NCI-H226 (cell line): Measurements from ENCODE around the gene APCDD1L.
"Not testable (repeated sequence)": the region's sequence is repeated elsewhere in the genome, so short reads cannot be mapped to it uniquely, and the experiment has no call there.

Source experiments
- DNase-seq: peaks from one replicate; pipeline ENCODE4 v3.0.0-alpha.2; 2015

APCDD1L gene

GRCh38 chr20:58436868-58437645 lies 78.1 kb downstream of the APCDD1L start:
- no peak for DNase-seq

DNA sequence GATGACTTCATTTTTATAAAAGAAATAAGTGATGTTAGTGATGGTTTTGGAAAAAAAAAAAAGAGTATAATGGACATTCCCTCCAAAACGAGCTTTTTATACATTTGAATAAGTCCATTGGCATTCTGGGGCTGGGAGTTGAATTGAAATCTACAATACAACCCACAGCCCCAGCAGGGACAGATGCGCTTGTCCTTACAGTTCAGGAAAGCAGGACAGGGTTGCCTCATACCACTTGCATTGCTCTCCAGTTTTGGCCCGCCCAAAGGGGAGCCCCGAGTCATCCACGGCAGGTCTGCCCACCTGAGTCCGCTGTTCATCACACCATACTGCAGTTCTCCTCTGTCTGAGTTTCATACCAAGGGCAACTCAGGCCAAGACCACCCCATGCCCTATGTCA lies 80.0 kb downstream of the APCDD1L start:
- no peak for DNase-seq

DNA sequence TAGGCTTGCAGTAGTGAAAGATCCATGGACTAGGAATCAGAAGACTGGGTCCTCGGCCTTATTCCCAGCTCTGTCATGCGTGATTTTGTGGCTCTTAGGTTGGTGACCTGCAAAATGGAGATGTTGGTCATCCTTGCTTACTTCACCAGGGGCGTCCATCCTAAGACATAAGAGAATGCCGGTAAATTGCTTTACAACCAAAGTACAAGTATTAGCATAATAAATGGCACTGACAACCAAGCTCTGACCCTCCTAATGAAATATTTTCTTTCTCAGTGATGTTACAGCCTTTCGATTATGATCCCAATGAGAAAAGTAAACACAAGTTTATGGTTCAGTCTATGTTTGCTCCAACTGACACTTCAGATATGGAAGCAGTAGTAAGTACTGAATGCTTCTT lies 80.9 kb downstream of the APCDD1L start:
- DNase-seq, result no peak

DNA sequence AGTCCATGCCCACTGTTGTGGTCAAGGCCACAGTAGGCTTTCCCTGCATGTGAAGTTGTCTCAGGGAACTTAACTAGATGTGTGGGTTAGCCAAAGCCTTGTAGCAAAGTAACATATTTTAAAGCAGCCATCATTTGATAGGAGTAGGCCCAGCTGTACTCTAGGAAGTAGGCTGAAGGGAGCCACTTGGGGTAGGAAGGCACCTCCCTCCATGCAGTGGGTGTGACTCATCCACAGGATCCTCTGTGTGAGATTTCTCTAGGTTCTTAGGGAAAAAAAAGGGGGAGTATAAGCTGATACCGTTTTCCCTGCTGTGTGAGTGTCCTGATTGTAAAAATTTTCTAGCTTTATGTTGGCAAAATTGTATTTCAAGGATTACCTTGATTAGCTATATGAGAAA lies 81.4 kb downstream of the APCDD1L start:
- DNase-seq, result peak; percentile 86

- DNase-seq, result no peak
Measured at GRCh38 chr20:58433029-58433647, 82.1 kb downstream of the APCDD1L start.

GRCh38 chr20:58432186-58432954 lies 82.8 kb downstream of the APCDD1L start:
- DNase-seq, result no peak

DNA sequence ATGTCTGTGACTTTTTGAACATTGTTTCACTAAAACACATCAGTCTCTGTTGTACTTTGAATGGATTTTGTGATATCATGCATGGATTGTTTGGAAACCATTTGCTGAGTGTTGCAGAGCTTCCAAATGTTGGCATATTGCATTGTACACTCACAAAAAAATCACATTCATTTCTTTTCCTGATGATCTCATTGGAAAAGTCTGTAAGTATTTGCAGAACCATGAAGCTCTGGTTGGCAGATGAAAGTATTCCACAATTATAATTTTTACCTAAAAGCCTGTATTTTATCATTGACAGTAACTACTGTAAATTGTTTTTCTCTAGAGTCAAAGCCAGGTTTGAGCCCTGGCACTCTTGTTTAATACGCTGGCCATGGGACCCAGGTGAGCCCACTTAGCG lies 84.1 kb downstream of the APCDD1L start:
- DNase-seq, result no peak

DNA sequence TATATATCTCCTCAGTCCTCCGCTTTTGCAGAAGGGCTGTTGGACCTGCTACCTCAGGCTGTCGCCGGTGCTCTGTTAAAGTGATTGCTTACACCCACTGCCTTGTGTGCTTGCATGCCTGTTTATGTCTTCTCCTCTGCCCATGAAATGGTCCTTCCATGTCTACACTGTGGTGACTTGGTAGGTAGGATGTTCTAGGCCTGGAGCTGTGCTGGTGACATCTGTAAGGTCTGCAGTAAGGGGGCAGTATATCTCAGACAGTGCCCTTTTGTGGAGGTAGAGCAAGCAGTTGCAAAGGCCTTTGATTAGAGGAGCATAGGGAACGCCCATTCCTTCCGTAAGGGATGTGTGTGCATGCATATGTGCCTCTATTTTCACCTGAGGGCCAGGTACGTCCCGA lies 85.9 kb downstream of the APCDD1L start:
- DNase-seq, result no peak

DNA sequence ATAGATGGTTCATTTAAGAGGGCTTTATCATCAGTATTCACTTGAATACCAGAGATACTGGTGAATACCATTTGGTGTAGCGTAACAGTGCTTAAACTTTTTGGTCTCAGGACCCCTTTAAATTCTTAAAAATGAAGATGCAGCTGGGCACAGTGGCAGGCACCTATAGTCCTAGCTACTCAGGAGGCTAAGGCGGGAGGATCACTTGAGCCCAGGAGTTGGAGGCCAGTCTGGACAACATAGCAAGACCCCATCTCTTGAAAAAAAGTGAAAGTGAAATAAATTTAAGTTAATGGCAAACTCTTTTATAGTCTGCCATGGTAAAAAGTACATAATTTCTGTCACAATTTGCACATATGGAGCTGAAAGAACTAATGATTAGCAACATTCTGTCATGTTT lies 86.8 kb downstream of the APCDD1L start:
- DNase-seq, result no peak

DNA sequence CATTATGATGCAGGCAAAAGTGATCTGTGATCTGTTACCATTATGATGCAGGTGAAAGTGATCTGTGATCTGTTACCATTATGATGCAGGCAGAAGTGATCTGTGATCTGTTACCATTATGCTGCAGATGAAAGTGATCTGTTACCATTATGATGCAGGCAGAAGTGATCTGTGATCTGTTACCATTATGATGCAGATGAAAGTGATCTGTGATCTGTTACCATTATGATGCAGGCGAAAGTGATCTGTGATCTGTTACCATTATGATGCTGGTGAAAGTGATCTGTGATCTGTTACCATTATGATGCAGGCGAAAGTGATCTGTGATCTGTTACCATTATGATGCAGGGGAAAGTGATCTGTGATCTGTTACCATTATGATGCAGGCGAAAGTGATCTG lies 87.6 kb downstream of the APCDD1L start:
- not testable (repeated sequence) for DNase-seq

DNA sequence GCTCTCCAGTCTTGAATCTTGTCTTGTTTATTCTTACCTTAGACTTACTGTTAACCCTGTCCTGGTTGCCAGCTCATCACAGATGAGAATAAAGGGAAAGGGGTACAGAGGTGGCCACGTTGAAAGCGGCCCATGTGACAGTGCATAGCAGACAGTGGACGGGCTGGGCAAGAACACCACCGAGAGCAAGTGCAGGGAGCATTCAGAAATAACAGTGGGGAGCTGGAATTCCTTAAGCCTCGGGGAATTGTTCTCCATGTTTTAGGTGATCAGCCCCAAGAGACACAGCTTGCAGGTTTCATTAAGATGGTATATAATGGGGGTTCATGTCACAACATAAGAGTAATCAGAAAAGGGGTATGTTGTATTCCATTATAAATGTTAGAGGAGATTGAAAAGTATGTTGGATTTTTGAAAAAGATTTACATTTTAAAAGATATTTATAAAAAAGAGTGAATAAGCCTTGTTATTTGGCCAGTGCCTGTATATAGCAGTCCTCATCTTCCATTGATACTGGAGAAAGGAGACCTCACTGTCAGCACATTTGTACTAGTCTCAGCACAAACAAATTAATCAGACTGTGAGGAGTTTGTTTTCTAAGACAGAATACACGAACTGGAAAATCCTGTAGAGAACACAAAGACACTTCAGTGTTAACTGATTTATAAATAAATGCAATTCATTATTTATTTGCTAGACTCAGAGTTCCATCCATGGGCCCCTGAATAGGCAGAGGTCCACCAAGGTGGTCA lies 90.8 kb downstream of the APCDD1L start:
- DNase-seq, result no peak

DNA sequence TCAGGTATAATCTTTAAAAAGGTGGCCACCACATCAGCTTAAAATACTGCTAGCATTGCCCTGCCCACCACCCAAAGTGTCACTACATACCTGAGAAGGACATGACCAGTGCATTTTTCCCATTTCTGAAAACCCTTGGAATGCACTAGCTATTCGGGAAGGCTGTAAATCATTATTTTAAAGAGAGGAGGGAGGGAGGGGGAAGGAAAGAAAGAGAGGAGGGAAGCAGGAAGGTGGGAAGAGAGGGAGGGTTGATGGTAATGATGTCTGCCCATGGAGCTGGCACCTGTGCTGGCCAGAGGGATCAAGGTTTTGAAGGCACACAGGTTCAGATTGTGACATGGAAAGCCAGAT lies 93.7 kb downstream of the APCDD1L start:
- DNase-seq, result no peak

DNA sequence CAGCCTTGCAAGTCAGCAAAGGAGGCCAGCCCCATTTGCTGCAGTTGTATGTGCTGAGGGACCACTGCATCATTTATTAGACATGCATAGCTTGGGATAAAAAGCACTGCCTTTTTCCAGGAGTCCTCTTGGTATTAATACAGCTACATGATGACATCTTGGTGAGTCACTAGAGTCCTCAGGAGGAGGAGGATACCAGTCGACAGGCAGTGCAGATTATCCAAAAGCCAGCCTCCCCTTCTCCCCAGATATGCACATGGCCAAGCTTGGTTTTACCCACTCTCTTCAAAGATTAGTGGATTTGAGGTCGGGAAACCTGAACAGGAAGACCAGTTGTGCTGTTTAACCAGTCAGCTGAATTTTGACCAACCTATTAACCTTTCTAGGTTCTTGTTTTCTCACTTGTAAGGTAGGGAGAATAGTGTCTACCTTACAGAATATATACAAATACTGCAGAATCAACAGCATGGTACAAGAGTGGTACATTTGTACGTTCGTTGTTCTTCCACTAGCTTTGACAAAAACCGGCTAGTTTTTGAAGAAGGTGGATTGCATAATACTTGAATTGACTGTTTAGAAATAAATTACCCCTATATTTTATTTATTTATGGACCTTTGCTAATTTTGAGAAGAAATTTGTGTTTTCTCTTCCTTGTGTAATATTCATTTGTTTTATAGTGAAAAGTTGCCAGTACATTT lies 94.3 kb downstream of the APCDD1L start:
- peak; percentile 78 for DNase-seq

DNA sequence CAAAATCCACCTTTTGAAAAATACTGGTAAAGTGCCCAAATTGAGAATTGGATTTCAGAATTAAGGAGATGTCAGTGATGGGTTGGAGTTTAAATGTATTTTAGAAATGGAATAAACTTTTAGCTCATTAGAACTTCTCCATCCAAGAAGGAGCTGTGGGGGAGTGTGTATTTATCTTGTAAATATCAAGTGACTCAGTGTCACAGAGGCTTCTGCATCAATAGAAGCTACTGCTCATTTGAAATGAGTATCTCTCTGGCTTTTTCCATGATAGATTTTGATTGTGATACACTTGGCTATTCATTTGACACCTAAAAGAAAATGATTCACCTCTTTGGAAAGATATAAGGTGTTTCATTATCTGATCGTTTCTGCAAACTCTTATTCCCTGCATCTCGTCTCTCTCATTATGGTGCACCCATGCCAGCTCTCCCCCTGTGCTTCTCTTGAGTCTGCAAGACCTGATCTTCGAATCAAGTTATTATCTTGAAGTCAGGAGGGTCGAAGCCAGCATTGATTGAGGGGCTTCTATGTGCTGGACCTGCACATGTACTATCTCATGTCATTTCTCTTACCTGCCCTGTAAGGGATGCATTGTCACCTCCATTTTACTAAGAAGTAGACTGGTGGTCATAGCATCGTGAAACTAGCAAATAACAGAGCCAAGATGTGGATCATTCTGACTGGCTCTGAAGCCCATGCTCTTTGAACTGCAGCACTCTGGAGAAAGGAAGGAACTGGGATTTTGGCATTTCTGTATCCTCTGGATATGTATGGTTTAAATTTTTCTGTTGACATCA lies 96.0 kb downstream of the APCDD1L start:
- DNase-seq, result no peak

GRCh38 chr20:58417438-58417837 lies 97.8 kb downstream of the APCDD1L start:
- DNase-seq, result no peak

GRCh38 chr20:58416835-58417234 lies 98.4 kb downstream of the APCDD1L start:
- DNase-seq, result no peak

DNA sequence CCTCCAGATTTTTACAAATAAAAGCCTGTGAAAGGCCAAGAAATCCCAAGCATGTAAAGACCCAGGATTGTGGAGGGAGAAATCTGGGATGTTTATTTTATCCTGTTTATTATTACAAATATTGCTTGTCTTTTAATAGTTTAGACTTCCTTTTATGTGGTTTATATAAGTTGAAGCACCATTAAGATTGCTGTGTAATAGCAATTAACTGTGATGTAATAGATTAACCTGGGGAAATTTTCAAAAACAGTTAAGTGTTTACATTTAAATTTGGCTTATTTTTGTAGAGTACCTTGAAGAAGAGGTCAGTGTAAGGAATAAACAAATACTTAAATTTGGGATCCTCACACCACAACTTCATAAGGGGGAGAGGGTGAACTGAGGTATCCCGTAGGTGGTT lies 99.1 kb downstream of the APCDD1L start:
- no peak for DNase-seq

- DNase-seq, result not testable (repeated sequence)
Measured at GRCh38 chr20:58414786-58415185, 100.4 kb downstream of the APCDD1L start.

- not testable (repeated sequence) for DNase-seq
Measured at GRCh38 chr20:58414216-58414615, 101.0 kb downstream of the APCDD1L start.
